SK-N-SH (cell line): Measurements from ENCODE around the gene FLYWCH2. TPM values are rescaled to one million over a fixed set of nuclear protein-coding genes. Genes with fewer than 3 reads are reported as not detected.

Experiments used
- CTCF ChIA-PET: fragments of 300-600, 350-600 bp; formaldehyde crosslinking; extraction: SDS; loops from one replicate; lab custom pipeline; 2021; lab: Yijun Ruan, JAX
- POLR2A ChIA-PET: fragments of 350-600 bp; sonication (Branson Sonifier 250); formaldehyde crosslinking; extraction: SDS; loops from one replicate; lab custom pipeline; 2020; ENCODE audit warnings: antibody characterized with exemption, inconsistent platforms; lab: Yijun Ruan, JAX
- DNase-seq: peaks from one replicate; pipeline ENCODE4 v3.0.0; 2012
- H2AFZ ChIP-seq: fragments of 200-600 bp; sonication (generic); 2 replicates; pipeline ENCODE4 v1.8.1; 2016; ENCODE audit warnings: antibody characterized with exemption, mild to moderate bottlenecking, low read depth
- H3F3A ChIP-seq: fragments of 200-600 bp; sonication (generic); replicated peaks from 2 replicates; pipeline ENCODE3; 2016; ENCODE audit warnings: antibody characterized with exemption, mild to moderate bottlenecking; ENCODE audit not compliant: insufficient read depth
- H3K27ac ChIP-seq, 2 experiments: fragments of 200-500 bp in 1 of 2; fragments of 200-600 bp in 1 of 2; sonication (Bioruptor generic) in 1 of 2; sonication (generic), shearing (Covaris generic) in 1 of 2; 2 replicates each; pipeline versions ENCODE4 v1.5.1 to v1.6.1; 2014 to 2016; ENCODE audit warnings: low read depth in 2 of 2, inconsistent platforms in 1 of 2, low read length in 1 of 2, mild to moderate bottlenecking in 1 of 2, mixed read lengths in 1 of 2
- H3K27me3 ChIP-seq: fragments of 200-600 bp; sonication (generic), shearing (Covaris generic); 2 replicates; pipeline ENCODE4 v1.6.1; 2016; ENCODE audit warnings: mixed run types; ENCODE audit not compliant: insufficient read depth
- H3K36me3 ChIP-seq, 2 experiments: fragments of 200-500 bp in 1 of 2; fragments of 200-600 bp in 1 of 2; sonication (Bioruptor generic) in 1 of 2; sonication (generic) in 1 of 2; replicated peaks in 1 of 2; 2 replicates each; pipeline versions ENCODE3 to v1.5.1; 2014 to 2016; ENCODE audit warnings: low read length in 1 of 2, mild to moderate bottlenecking in 1 of 2; ENCODE audit not compliant: insufficient read depth in 2 of 2, control insufficient read depth in 1 of 2
- H3K4me1 ChIP-seq, 2 experiments: fragments of 200-500 bp in 1 of 2; fragments of 200-600 bp in 1 of 2; sonication (Bioruptor generic) in 1 of 2; sonication (generic), shearing (Covaris generic) in 1 of 2; 2 replicates each; pipeline versions ENCODE4 v1.5.1 to v1.6.1; 2014 to 2016; ENCODE audit warnings: low read depth in 1 of 2, low read length in 1 of 2, mixed run types in 1 of 2; ENCODE audit not compliant: insufficient read depth in 2 of 2, control insufficient read depth in 1 of 2
- H3K4me2 ChIP-seq: fragments of 200-600 bp; sonication (generic), shearing (Covaris generic); 2 replicates; pipeline ENCODE4 v1.6.1; 2017; ENCODE audit warnings: mixed run types
- H3K4me3 ChIP-seq, 2 experiments: fragments of 200-500 bp in 1 of 2; fragments of 200-600 bp in 1 of 2; sonication (Bioruptor generic) in 1 of 2; sonication (generic), shearing (Covaris generic) in 1 of 2; 2 replicates each; pipeline versions ENCODE4 v1.5.1 to v1.8.1; 2014 to 2016; ENCODE audit warnings: low read depth in 2 of 2, inconsistent platforms in 1 of 2, low read length in 1 of 2, mild to moderate bottlenecking in 1 of 2, mixed read lengths in 1 of 2, moderate library complexity in 1 of 2
- H3K79me2 ChIP-seq: fragments of 200-600 bp; sonication (generic); 2 replicates; pipeline ENCODE4 v1.8.1; 2017; ENCODE audit warnings: mild to moderate bottlenecking; ENCODE audit not compliant: insufficient read depth
- H3K9ac ChIP-seq: fragments of 200-600 bp; sonication (generic); 2 replicates; pipeline ENCODE4 v1.6.1; 2017; ENCODE audit warnings: mixed run types
- H3K9me2 ChIP-seq: fragments of 200-600 bp; sonication (generic); 2 replicates; pipeline ENCODE4 v1.6.1; 2017; ENCODE audit warnings: mixed run types
- H3K9me3 ChIP-seq: fragments of 200-600 bp; sonication (generic); 2 replicates; pipeline ENCODE4 v1.6.1; 2017; ENCODE audit warnings: mixed run types, mild to moderate bottlenecking, moderate library complexity
- H4K20me1 ChIP-seq: fragments of 200-600 bp; sonication (generic); 2 replicates; pipeline ENCODE4 v1.6.1; 2017; ENCODE audit warnings: mild to moderate bottlenecking, mixed run types; ENCODE audit not compliant: insufficient read depth
- EZH2phosphoT487 ChIP-seq: fragments of 200-600 bp; sonication (generic); IDR thresholded peaks from 2 replicates; pipeline ENCODE4 v1.6.1; 2017; ENCODE audit warnings: low read depth, mixed run types, mild to moderate bottlenecking, antibody characterized with exemption, moderate library complexity, borderline replicate concordance
- FOSL2 ChIP-seq: IDR thresholded peaks from 2 replicates; pipeline ENCODE4 v1.4.0; 2012; ENCODE audit warnings: low read depth, mild to moderate bottlenecking, moderate library complexity, borderline replicate concordance
- FOXM1 ChIP-seq: IDR thresholded peaks from 2 replicates; pipeline ENCODE4 v1.4.0; 2012; ENCODE audit warnings: low read depth, mild to moderate bottlenecking
- GATA2 ChIP-seq: sonication (generic); formaldehyde crosslinking; IDR thresholded peaks from 2 replicates; pipeline ENCODE4 v1.5.0; 2020; ENCODE audit warnings: mild to moderate bottlenecking, missing genetic modification reagents
- MXI1 ChIP-seq: IDR thresholded peaks from 2 replicates; pipeline ENCODE4 v1.6.1; 2012; ENCODE audit warnings: mild to moderate bottlenecking, low read depth, low read length, improper control_type of control experiment
- POLR2AphosphoS5 ChIP-seq: IDR thresholded peaks from 2 replicates; pipeline ENCODE4 v1.6.1; 2012; ENCODE audit warnings: low read depth, low read length
- RAD21 ChIP-seq: IDR thresholded peaks from 2 replicates; pipeline ENCODE4 v1.6.1; 2012; ENCODE audit warnings: mild to moderate bottlenecking, low read length
- SIN3A ChIP-seq: IDR thresholded peaks from 2 replicates; pipeline ENCODE4 v1.6.1; 2012; ENCODE audit warnings: low read depth, mild to moderate bottlenecking, low read length, moderate library complexity, borderline replicate concordance
- TAF1 ChIP-seq: IDR thresholded peaks from 2 replicates; pipeline ENCODE4 v1.6.1; 2012; ENCODE audit warnings: low read depth, mild to moderate bottlenecking, low read length, moderate library complexity, borderline replicate concordance
- YY1 ChIP-seq: IDR thresholded peaks from 2 replicates; pipeline ENCODE4 v1.4.0; 2012; ENCODE audit warnings: low read depth, mild to moderate bottlenecking
- WGBS: methylation state at CpG from one replicate; pipeline ENCODE4 v1.1.6; 2017; ENCODE audit warnings: low lambda C conversion rate; 5-methylcytosine and 5-hydroxymethylcytosine counted together
- polyA plus RNA-seq, 3 experiments: library from polyadenylated mRNA; depleted of rRNA; stranded (reverse); fragments of >200 nt; gene quantifications; 2 replicates each; pipeline ENCODE4 v1.2.3, GENCODE V29; 2012
- TF ChIP-seq, protein P1 (sequence below): fragments of 200-600 bp; sonication (generic); IDR thresholded peaks from 2 replicates; pipeline ENCODE4 v1.6.1; 2017; ENCODE audit warnings: antibody characterized with exemption, mild to moderate bottlenecking, moderate library complexity
- TF ChIP-seq, protein P2 (sequence below): IDR thresholded peaks from 2 replicates; pipeline ENCODE4 v1.4.0; 2012; ENCODE audit warnings: low read depth, borderline replicate concordance
- TF ChIP-seq, protein P3 (sequence below): fragments of 150-350 bp; IDR thresholded peaks from 2 replicates; pipeline ENCODE4 v1.6.1; 2016; ENCODE audit warnings: mild to moderate bottlenecking, low read depth, low read length
- TF ChIP-seq, protein P4 (sequence below): fragments of 150-350 bp; IDR thresholded peaks from 2 replicates; pipeline ENCODE4 v1.6.1; 2017; ENCODE audit warnings: antibody characterized with exemption, low read length, low read depth, borderline replicate concordance
- TF ChIP-seq, protein P5 (sequence below): IDR thresholded peaks from 2 replicates; pipeline ENCODE4 v1.4.0; 2012; ENCODE audit warnings: low read depth, borderline replicate concordance

The FLYWCH2 gene
- polyA plus RNA-seq, 1 of the 3 experiments (the other 2 are of a cell fraction): 64.8 TPM

DNA sequence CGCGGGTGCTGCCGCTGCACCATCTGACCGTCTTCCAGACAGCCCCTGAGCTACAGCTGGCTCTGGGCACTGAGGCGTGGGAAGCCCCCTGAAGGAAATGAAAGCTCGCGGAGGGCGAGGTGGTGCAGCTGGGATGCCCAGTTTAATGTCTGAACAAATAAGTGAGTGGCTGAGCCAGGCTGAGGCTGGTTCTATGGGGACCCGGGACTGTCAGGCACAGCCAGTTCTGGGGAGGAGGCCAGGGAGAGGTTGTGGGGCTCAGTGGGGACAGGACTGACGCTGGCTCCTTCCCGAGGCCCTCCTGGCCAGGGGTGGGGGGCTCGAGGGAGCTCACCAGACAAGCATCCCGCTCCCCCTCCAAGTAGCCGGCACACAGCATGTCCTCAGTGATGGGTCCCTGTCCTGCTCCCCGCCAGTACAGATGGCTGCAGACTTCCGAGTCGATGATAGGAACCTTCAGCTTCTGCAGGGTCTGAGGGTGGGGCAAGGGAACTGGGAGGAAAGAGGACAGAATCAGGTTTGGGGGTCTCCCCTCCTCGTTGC, 29.4 kb upstream of the FLYWCH2 start:
- H3K4me2 ChIP-seq: no peak overlapping the region
- POLR2A ChIA-PET: interaction anchor here (1.2 to 2.1 kb wide), 2 partner anchors 15 to 100 kb away, joined by 3 to 7 read pairs; no protein-coding TSS in a partner anchor
- CTCF ChIA-PET: interaction anchor here (0.6 to 3.8 kb wide), 7 partner anchors 13 to 80 kb away, joined by 3 to 34 read pairs (median 5); partner anchors contain the start of gene FLYWCH2

DNA sequence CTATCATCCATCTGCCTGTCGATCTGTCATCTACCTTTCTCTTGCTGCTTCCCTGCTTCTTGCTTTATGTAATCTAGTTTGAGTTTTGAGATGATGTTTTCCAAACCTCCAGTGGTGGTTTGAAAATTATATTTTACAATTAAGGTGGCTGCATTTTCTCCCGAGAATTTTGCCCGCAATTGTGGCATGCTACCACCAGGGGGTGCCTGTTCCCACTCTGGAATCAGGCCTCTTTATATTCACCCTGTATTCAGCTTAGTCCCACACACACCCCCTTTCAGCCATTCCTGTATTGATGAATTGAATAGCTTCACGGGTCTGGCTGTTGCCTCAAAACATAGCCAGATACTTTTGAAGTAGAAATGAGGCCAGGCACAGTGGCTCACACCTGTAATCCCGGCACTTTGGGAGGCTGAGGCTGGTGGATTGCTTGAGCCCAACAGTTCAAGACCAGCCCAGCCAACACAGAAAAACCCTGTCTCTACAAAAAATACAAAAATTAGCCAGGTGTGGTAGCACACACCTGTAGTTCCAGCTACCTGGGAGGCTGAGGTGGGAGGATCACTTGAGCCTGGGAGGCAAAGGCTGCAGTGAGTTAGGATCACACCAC, 28.2 kb upstream of the FLYWCH2 start:
- TF ChIP-seq RAD21: no peak
- TF ChIP-seq, protein P1, sequence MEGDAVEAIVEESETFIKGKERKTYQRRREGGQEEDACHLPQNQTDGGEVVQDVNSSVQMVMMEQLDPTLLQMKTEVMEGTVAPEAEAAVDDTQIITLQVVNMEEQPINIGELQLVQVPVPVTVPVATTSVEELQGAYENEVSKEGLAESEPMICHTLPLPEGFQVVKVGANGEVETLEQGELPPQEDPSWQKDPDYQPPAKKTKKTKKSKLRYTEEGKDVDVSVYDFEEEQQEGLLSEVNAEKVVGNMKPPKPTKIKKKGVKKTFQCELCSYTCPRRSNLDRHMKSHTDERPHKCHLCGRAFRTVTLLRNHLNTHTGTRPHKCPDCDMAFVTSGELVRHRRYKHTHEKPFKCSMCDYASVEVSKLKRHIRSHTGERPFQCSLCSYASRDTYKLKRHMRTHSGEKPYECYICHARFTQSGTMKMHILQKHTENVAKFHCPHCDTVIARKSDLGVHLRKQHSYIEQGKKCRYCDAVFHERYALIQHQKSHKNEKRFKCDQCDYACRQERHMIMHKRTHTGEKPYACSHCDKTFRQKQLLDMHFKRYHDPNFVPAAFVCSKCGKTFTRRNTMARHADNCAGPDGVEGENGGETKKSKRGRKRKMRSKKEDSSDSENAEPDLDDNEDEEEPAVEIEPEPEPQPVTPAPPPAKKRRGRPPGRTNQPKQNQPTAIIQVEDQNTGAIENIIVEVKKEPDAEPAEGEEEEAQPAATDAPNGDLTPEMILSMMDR: peak; percentile 58
- TF ChIP-seq, protein P2, sequence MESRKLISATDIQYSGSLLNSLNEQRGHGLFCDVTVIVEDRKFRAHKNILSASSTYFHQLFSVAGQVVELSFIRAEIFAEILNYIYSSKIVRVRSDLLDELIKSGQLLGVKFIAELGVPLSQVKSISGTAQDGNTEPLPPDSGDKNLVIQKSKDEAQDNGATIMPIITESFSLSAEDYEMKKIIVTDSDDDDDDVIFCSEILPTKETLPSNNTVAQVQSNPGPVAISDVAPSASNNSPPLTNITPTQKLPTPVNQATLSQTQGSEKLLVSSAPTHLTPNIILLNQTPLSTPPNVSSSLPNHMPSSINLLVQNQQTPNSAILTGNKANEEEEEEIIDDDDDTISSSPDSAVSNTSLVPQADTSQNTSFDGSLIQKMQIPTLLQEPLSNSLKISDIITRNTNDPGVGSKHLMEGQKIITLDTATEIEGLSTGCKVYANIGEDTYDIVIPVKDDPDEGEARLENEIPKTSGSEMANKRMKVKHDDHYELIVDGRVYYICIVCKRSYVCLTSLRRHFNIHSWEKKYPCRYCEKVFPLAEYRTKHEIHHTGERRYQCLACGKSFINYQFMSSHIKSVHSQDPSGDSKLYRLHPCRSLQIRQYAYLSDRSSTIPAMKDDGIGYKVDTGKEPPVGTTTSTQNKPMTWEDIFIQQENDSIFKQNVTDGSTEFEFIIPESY: no peak
- TF ChIP-seq, protein P3, sequence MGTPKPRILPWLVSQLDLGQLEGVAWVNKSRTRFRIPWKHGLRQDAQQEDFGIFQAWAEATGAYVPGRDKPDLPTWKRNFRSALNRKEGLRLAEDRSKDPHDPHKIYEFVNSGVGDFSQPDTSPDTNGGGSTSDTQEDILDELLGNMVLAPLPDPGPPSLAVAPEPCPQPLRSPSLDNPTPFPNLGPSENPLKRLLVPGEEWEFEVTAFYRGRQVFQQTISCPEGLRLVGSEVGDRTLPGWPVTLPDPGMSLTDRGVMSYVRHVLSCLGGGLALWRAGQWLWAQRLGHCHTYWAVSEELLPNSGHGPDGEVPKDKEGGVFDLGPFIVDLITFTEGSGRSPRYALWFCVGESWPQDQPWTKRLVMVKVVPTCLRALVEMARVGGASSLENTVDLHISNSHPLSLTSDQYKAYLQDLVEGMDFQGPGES: no peak
- no peak for TF ChIP-seq SIN3A
- POLR2A ChIA-PET: interaction anchor here (2.1 kb wide), 1 partner anchor 13 kb away, joined by 7 read pairs; no protein-coding TSS in a partner anchor
- Histone ChIP-seq H3K4me3 (no peak overlapping the region), H3K27me3 (no peaks in the 10 kb centered on the region; the same call in none of the 2 replicates), H3K4me2 (no peak overlapping the region), H3K79me2 (no peaks in the 10 kb centered on the region), H3K9me2 (no peaks in the 10 kb centered on the region), H4K20me1 (no peaks in the 10 kb centered on the region), H3K36me3 (no peaks in the 10 kb centered on the region), H2AFZ (no peak overlapping the region), H3K9ac (no peak overlapping the region), H3K27ac (no peak overlapping the region), H3F3A (no peaks in the 10 kb centered on the region), H3K9me3 (0 out of 2 replicates have a peak, but pooled peaks cover 6% of the 10 kb centered on the region), H3K4me1 (peaks cover 0 to 6% of the 10 kb centered on the region in 2 experiments; a peak in 1 of 4 replicates)
- CTCF ChIA-PET: interaction anchor here (0.8 to 3.8 kb wide), 7 partner anchors 12 to 105 kb away, joined by 3 to 34 read pairs (median 4); no protein-coding TSS in a partner anchor
- WGBS: 39% methylated on average over 5 of the region's 5 CpGs
- DNase-seq: peak; percentile 46

More for the DNA sequence above, 29.4 kb upstream of the FLYWCH2 start:
- TF ChIP-seq FOXM1 (no peak), POLR2AphosphoS5 (no peak), EZH2phosphoT487 (no peak), MXI1 (no peak), GATA2 (CRISPR knock-in tag) (no peak), TAF1 (no peak), YY1 (no peak), FOSL2 (no peak)
- TF ChIP-seq, protein P1: no peak
- TF ChIP-seq, protein P4, sequence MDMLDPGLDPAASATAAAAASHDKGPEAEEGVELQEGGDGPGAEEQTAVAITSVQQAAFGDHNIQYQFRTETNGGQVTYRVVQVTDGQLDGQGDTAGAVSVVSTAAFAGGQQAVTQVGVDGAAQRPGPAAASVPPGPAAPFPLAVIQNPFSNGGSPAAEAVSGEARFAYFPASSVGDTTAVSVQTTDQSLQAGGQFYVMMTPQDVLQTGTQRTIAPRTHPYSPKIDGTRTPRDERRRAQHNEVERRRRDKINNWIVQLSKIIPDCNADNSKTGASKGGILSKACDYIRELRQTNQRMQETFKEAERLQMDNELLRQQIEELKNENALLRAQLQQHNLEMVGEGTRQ: no peak
- TF ChIP-seq, protein P5, sequence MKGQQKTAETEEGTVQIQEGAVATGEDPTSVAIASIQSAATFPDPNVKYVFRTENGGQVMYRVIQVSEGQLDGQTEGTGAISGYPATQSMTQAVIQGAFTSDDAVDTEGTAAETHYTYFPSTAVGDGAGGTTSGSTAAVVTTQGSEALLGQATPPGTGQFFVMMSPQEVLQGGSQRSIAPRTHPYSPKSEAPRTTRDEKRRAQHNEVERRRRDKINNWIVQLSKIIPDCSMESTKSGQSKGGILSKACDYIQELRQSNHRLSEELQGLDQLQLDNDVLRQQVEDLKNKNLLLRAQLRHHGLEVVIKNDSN: no peak
- no peak overlapping the region for H3K9ac ChIP-seq
- no peaks in the 10 kb centered on the region for H4K20me1 ChIP-seq
- no peak overlapping the region for H3K4me3 ChIP-seq
- H3K9me3 ChIP-seq: 0 out of 2 replicates have a peak, but pooled peaks cover 6% of the 10 kb centered on the region
- peaks cover 5% of the 10 kb centered on the region for H3K27me3 ChIP-seq
- H2AFZ ChIP-seq: no peak overlapping the region
- no peak overlapping the region for H3K27ac ChIP-seq
- 59% methylated on average over 10 of the region's 18 CpGs for WGBS
- H3K36me3 ChIP-seq: no peaks in the 10 kb centered on the region
- H3F3A ChIP-seq: no peaks in the 10 kb centered on the region
- H3K79me2 ChIP-seq: no peaks in the 10 kb centered on the region
- peak; percentile 34 for DNase-seq
- H3K4me1 ChIP-seq: peaks cover 0 to 6% of the 10 kb centered on the region in 2 experiments; a peak in 1 of 4 replicates
- H3K9me2 ChIP-seq: no peaks in the 10 kb centered on the region
